ENCODE data around the gene NFIA. TPM values are rescaled to one million over a fixed set of nuclear protein-coding genes. Genes with fewer than 3 reads are reported as not detected.

The NFIA gene
- total and polyA plus RNA-seq, 9 of the 15 experiments (the other 6 are each of a cell fraction or from before 2014, with no cell fraction given) = 5.3 to 24.9 (median 9.8) TPM

- FAIRE-seq = no peak
- TF ChIP-seq TCF7 (IDR thresholded peaks at IDR 0.05; ENCODE audit: borderline replicate concordance) = no peak
- no peak for TF ChIP-seq HMG20B (CRISPR knock-in tag; IDR thresholded peaks at IDR 0.05)
- TF ChIP-seq THRAP3 (IDR thresholded peaks at IDR 0.05; ENCODE audit: borderline replicate concordance) = no peak
- no peak for TF ChIP-seq ZNF316 (IDR thresholded peaks at IDR 0.05)
- no peak for TF ChIP-seq ZNF324 (CRISPR knock-in tag; IDR thresholded peaks at IDR 0.05)
- TF ChIP-seq TSHZ1 (CRISPR knock-in tag; IDR thresholded peaks at IDR 0.05) = no peak
- TF ChIP-seq DNMT1 (IDR thresholded peaks at IDR 0.05) = no peak
- no peak for TF ChIP-seq KLF16 (IDR thresholded peaks at IDR 0.05)
- no peak for TF ChIP-seq KLF6 (CRISPR knock-in tag; IDR thresholded peaks at IDR 0.05; ENCODE audit: borderline replicate concordance)
- 81% methylated on average over 1 of the region's 1 CpG for WGBS (ENCODE audit: insufficient coverage, low coverage, missing lambda C conversion rate)
These were observed 342.7 kb downstream of the NFIA start for GRCh38 chr1:61425040-61425439.

More at GRCh38 chr1:61425040-61425439, 342.7 kb downstream of the NFIA start:
- in situ Hi-C loops (cut with MboI) (no loop called here), intact Hi-C loops (cut with micrococcal nuclease) (no loop called here)
- H2AFZ ChIP-seq (ENCODE audit: low read depth, low read length) = no peak overlapping the region
- H3K9ac ChIP-seq (ENCODE audit: insufficient read depth in 1 of 2, low read depth in 2 of 2, low read length in 2 of 2) = no peak overlapping the region
- ATAC-seq (no peak), DNase-seq (ENCODE audit: extremely low read depth in 1 of 4, low spot score in 3 of 4) (no peak)
- no peaks in the 10 kb centered on the region for H3K9me3 ChIP-seq (replicated peaks; ENCODE audit: control insufficient read depth, insufficient read depth, low read depth, low read length)
- H4K20me1 ChIP-seq (replicated peaks; ENCODE audit: control insufficient read depth, insufficient read depth, low read length) = no peaks in the 10 kb centered on the region
- H3K9me1 ChIP-seq (ENCODE audit: control insufficient read depth, insufficient read depth, low read length) = no peaks in the 10 kb centered on the region
- H3K4me3 ChIP-seq = no peak overlapping the region
- H3K4me2 ChIP-seq (ENCODE audit: insufficient read depth, low read length) = no peak overlapping the region
- peaks cover 9% of the 10 kb centered on the region; the same call in 2 of the 3 replicates for H3K36me3 ChIP-seq (ENCODE audit: control insufficient read depth, insufficient read depth, low read length)
- no peaks in the 10 kb centered on the region for H3K79me2 ChIP-seq (ENCODE audit: control insufficient read depth, insufficient read depth, low read length)
- POLR2A ChIA-PET = interaction anchor here (0.6 to 1.2 kb wide), 3 partner anchors 21 to 528 kb away, joined by 3 to 4 read pairs (median 3); no protein-coding TSS in a partner anchor
- no TSS peak for BruUV-seq (replicated peaks)
- CTCF ChIA-PET (ENCODE audit: low intra/inter-chr PET ratio) = interaction anchor here (0.6 kb wide), 1 partner anchor 120 kb away, joined by 5 read pairs; no protein-coding TSS in a partner anchor
- H3K27me3 ChIP-seq (ENCODE audit: control insufficient read depth in 2 of 2, insufficient read depth in 2 of 2, low read length in 2 of 2) = no peaks in the 10 kb centered on the region
- no peak overlapping the region for H3K27ac ChIP-seq (ENCODE audit: extremely low read depth, low read depth, low read length)
- H3K4me1 ChIP-seq (replicated peaks in 1 of 2; ENCODE audit: control insufficient read depth in 2 of 2, insufficient read depth in 2 of 2, low read length in 2 of 2) = no peaks in the 10 kb centered on the region
